ENCODE measurements around the gene HOXB5.

HOXB5 gene

GRCh38 chr17:48601539-48602425 lies 8.2 kb upstream of the HOXB5 start:
- DNase-seq (ENCODE audit: low read depth) = no peak

GRCh38 chr17:48601207-48601538 lies 7.6 kb upstream of the HOXB5 start:
- DNase-seq (ENCODE audit: low read depth) = no peak

- no peak for DNase-seq (ENCODE audit: low read depth)
Measured at GRCh38 chr17:48600244-48601098, 6.9 kb upstream of the HOXB5 start.

- DNase-seq (ENCODE audit: low read depth) = no peak
Measured at GRCh38 chr17:48599354-48599753, 5.8 kb upstream of the HOXB5 start.

GRCh38 chr17:48598736-48599135 lies 5.2 kb upstream of the HOXB5 start:
- DNase-seq (ENCODE audit: low read depth) = no peak

GRCh38 chr17:48597778-48598631 lies 4.4 kb upstream of the HOXB5 start:
- DNase-seq (ENCODE audit: low read depth) = no peak

- DNase-seq (ENCODE audit: low read depth) = no peak
Measured at GRCh38 chr17:48597528-48597777, 3.9 kb upstream of the HOXB5 start.

- no peak for DNase-seq (ENCODE audit: low read depth)
Measured at GRCh38 chr17:48596735-48597527, 3.4 kb upstream of the HOXB5 start.

- no peak for DNase-seq (ENCODE audit: low read depth)
Measured at GRCh38 chr17:48596000-48596734, 2.6 kb upstream of the HOXB5 start.

- no peak for DNase-seq (ENCODE audit: low read depth)
Measured at GRCh38 chr17:48595278-48595999, 1.9 kb upstream of the HOXB5 start.

GRCh38 chr17:48594538-48595277 lies 1.1 kb upstream of the HOXB5 start:
- DNase-seq (ENCODE audit: low read depth) = no peak

GRCh38 chr17:48593840-48594537 lies 410 bp upstream of the HOXB5 start:
- peak; percentile 64 for DNase-seq (ENCODE audit: low read depth)

GRCh38 chr17:48592577-48592976 lies 1.0 kb downstream of the HOXB5 start:
- DNase-seq (ENCODE audit: low read depth) = no peak

- no peak for DNase-seq (ENCODE audit: low read depth)
Measured at GRCh38 chr17:48592057-48592514, 1.5 kb downstream of the HOXB5 start.

GRCh38 chr17:48591255-48592056 lies 2.1 kb downstream of the HOXB5 start:
- no peak for DNase-seq (ENCODE audit: low read depth)

- DNase-seq (ENCODE audit: low read depth) = no peak
Measured at GRCh38 chr17:48590607-48591161, 2.9 kb downstream of the HOXB5 start.

- no peak for DNase-seq (ENCODE audit: low read depth)
Measured at GRCh38 chr17:48589831-48590606, 3.6 kb downstream of the HOXB5 start, which contains the start of gene HOXB3. HOXB3 (minus strand) TSS chr17:48590241; CDS start chr17:48552474, 37,767 bp downstream.

Measured in stimulated activated CD8-positive, alpha-beta memory T cell treated with anti-CD3 and anti-CD28 coated beads, Interleukin-12 subunit alpha, Interleukin-12 subunit beta, amount 100 ng/mL, for 4 hours (primary cell).